GM20000 (cell line): Measurements from ENCODE around the gene IL20.

Experiments
- DNase-seq: peaks from one replicate; pipeline ENCODE4 v3.0.0; 2012; ENCODE audit warnings: low spot score
- TF ChIP-seq, protein P1 (sequence below): IDR thresholded peaks from 2 replicates; pipeline ENCODE4 v1.5.1; 2012; ENCODE audit warnings: mild to moderate bottlenecking, control low read depth; ENCODE audit errors: extremely low read depth, missing control alignments

The IL20 gene

DNA sequence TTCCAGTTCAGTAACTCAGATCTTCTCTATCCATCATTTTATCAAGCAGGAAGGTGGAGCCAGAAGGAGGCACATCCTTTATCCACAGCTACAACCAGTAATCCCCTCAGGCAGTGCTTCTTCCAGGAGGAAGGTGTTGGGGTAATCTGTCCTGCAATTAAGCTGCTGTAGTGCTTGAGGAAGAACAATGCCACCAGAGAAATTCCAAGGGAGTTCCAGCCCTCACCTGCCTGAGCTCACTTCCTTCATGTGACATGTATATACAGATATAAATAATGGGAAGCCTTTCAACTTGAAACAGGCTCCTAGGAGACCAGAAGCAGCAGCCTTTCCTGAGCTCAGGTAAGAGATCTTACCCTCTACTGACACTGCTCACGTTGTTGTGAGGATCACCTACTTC lies 2.2 kb upstream of the IL20 start:
- no peak for DNase-seq
- TF ChIP-seq, protein P1, sequence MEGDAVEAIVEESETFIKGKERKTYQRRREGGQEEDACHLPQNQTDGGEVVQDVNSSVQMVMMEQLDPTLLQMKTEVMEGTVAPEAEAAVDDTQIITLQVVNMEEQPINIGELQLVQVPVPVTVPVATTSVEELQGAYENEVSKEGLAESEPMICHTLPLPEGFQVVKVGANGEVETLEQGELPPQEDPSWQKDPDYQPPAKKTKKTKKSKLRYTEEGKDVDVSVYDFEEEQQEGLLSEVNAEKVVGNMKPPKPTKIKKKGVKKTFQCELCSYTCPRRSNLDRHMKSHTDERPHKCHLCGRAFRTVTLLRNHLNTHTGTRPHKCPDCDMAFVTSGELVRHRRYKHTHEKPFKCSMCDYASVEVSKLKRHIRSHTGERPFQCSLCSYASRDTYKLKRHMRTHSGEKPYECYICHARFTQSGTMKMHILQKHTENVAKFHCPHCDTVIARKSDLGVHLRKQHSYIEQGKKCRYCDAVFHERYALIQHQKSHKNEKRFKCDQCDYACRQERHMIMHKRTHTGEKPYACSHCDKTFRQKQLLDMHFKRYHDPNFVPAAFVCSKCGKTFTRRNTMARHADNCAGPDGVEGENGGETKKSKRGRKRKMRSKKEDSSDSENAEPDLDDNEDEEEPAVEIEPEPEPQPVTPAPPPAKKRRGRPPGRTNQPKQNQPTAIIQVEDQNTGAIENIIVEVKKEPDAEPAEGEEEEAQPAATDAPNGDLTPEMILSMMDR = no peak

DNA sequence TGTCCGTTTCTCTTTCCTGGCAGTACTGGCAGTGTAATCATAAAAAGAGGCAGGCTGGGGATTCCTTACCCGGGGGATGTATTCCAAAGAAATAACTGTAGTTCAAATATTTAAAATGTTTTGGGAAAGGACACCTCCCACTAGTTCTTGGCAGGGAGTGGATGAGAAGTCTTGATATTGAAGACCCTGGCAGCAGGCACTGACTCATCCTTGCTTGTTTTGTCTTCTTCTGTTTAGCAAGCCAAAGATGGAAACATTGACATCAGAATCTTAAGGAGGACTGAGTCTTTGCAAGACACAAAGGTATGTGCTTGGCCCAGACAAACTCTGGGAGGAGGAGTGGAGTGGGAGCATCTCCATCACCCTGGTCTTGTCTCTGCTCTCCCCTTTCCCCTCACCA lies 639 bp downstream of the IL20 start:
- no peak for DNase-seq
- TF ChIP-seq, protein P1 = no peak

DNA sequence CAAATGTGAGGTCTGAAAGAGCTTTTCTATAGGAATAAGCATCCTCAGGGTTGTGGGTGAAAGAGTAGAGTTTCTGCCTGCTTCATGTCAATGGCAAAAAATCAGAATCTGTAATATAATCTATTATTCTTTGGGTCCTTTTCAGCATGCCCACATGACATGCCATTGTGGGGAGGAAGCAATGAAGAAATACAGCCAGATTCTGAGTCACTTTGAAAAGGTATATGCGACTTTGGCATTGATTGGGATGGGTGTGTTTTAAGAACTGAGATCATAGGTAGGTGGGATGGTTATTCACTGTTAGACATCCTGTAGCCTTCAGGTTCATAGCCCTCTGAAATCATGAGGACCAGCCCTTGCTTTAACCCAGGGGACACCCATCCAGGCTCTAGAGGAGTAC lies 1.8 kb downstream of the IL20 start:
- TF ChIP-seq, protein P1 = no peak
- no peak for DNase-seq

DNA sequence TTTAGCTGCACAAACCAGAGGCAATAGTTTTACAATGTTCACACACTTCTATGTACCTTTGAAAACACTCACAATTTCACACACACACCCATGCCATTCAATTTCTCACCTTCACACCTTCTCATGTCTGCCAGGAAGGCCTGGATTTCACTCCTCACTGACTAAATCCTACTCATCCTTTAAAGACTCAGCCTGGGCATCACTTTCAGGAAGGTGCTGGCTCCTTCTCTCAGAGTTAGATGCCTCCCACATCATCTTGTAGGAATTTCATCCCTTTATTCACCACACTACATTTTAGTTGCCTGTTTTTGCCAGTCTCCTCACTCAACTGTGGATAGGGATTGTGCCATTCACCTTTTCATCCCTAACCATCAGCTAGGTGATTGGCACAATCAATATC lies 2.3 kb downstream of the IL20 start:
- no peak for DNase-seq

DNA sequence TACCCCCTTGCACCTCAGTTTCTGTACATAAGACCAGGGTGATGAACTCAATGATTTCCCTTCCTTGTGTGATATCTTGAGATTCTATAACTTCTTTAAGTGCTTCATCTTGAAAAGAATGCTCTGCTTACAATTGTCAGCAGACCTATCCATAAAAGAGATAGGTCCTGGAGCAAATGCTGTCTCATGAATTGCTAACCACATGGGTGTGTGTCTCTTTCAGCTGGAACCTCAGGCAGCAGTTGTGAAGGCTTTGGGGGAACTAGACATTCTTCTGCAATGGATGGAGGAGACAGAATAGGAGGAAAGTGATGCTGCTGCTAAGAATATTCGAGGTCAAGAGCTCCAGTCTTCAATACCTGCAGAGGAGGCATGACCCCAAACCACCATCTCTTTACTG lies 2.8 kb downstream of the IL20 start:
- no peak for DNase-seq
- TF ChIP-seq, protein P1 = no peak

More for the DNA sequence above, 2.3 kb downstream of the IL20 start:
- TF ChIP-seq, protein P1 = no peak

DNA sequence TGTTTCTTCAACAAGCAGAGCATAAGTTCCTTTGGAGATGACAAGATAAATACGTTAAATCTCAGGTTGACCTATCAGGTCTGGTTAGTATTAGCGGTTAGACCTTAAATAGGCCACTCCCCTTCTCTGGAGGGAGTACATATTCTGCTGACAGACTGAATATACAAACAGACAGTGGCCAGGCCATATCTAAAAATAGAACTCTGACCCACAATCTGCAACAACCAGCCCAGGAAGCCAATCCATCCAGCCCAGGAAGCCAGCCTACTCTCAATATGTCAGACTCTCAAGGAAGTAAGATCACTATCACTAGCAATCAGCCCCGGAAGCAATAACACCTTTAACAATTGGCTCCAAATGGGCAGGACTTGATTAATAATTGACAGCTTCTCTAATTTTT lies 6.7 kb downstream of the IL20 start:
- TF ChIP-seq, protein P1 = no peak

DNA sequence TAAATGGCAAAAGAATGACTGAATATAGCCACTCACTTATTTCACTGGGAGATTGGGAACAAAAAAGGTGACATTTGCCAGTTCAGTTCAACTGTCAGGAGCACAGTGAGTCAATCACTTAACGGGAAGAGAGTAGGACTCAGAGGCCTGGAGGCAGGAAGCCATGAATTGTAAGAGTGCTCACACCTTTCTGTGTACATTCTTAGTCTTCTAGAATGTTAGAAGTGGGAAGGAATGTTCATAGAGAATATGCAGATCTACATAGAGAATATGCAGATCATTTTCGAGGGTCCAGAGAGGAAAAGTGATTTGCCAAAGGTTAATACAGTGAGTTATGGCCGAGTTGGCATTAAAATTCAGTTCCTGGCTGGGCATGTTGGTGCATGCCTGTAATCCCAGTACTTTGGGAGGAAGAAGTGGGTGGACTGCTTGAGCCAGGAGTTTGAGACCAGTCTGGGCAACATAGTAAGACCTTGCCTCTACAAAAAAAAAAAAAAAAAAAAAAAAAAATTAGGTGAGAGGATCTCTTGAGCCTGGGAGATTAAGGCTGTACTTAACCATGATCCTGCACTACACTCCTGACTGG lies 8.3 kb downstream of the IL20 start:
- no peak for DNase-seq
- TF ChIP-seq, protein P1 = no peak

More for the DNA sequence above, 6.7 kb downstream of the IL20 start:
- no peak for DNase-seq
